HG03095 (cell line): ENCODE measurements around the gene SART1.

Experiments used
- ATAC-seq: cut with Tn5 transposase; IDR thresholded peaks from one replicate; pipeline ENCODE4 v1.9.1; 2021; ENCODE audit warnings: moderate library complexity; ENCODE audit not compliant: unreplicated experiment

The SART1 gene

DNA sequence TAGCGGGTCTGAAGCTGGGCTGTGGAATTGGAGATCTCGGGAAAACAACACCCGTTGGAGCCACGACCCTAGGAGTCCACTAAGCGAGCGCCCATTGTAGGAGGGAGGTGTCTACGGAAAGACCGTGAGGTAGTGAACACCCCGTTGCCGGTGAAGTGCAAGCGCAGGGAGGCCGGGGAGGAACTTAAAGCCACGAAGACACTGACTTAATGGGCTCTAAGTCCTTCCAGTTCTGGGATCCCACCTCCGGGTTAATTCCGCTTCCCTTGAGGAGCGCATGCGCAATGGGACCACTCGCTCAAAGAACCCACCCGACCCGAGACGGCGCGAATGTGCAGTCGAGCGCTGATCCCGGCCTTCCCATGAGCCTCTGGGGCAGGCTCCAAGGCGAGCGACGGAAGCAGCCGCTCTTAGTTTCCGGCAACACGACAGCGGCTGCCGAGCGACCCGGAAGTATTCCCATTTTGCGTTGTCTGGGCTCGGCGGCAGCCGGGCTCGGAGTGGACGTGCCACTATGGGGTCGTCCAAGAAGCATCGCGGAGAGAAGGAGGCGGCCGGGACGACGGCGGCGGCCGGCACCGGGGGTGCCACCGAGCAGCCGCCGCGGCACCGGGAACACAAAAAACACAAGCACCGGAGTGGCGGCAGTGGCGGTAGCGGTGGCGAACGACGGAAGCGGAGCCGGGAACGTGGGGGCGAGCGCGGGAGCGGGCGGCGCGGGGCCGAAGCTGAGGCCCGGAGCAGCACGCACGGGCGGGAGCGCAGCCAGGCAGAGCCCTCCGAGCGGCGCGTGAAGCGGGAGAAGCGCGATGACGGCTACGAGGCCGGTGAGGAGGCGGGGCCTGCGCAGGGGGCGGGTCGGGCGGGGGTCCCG, at the start of gene SART1:
Gene SART1 (plus strand): TSS at position 468 of the 874 bp plus-strand sequence. CDS start 47 bp downstream, at position 515.
- ATAC-seq = peak; percentile 65

DNA sequence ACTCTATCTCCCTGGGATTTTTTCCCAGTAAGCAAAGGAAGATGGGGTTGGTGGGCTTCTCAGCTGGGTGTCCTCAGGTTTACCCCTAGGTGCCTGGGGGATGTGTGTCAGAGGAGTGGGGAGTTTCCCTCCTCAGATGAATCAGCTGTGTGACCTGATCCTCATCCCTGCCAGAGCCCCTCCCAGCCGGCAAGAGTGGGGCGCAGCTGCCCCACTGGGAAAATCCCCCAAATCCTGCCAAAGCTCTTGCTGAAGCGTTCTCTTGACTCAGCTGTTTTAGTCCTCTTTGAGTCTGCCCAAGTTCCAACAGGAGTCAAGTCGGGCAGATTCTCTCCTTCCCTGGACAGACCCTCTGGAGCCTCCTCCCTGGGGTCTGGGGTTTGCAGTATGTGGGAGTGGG, 48.7 kb upstream of the SART1 start:
- ATAC-seq = no peak

- no peak for ATAC-seq
Measured at GRCh38 chr11:65915101-65915820, 46.3 kb upstream of the SART1 start.

GRCh38 chr11:65915821-65916251, 45.7 kb upstream of the SART1 start:
- ATAC-seq = no peak

- ATAC-seq = no peak
Measured at GRCh38 chr11:65916391-65916790, 45.1 kb upstream of the SART1 start.

- no peak for ATAC-seq
Measured at GRCh38 chr11:65917077-65917433, 44.5 kb upstream of the SART1 start.

GRCh38 chr11:65917434-65918210, 43.9 kb upstream of the SART1 start:
- ATAC-seq = no peak

GRCh38 chr11:65918211-65919140, 43.1 kb upstream of the SART1 start, which contains the start of gene C11orf68:
TSS of gene C11orf68 (minus strand) at chr11:65919062. CDS start at chr11:65919031, 31 bp downstream.
- peak; percentile 38 for ATAC-seq

DNA sequence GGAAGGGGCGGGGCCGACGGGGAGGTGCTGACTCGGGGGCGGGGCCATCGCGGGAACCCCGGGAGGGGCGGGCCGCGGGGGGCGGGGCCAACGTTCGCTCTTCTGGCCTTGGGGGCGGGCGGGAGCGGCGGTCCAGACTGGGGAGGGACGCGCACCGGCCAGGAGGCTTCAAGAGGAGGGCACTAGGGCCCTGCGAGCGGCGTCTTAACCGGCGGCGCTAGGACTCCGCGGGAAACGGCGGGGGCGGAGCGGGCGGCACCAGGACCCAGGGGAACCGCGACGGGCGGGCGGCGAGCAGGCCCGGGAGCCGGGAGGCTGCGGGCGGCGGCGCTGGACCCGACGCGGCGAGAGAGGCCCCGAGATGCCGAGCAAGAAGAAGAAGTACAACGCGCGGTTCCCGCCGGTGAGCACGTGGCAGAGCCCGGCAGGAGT, 42.4 kb upstream of the SART1 start, which contains the start of gene DRAP1:
Gene DRAP1 (plus strand): TSS at position 286 of the 432 bp plus-strand sequence. CDS start 76 bp downstream, at position 362.
- ATAC-seq = peak; percentile 77

DNA sequence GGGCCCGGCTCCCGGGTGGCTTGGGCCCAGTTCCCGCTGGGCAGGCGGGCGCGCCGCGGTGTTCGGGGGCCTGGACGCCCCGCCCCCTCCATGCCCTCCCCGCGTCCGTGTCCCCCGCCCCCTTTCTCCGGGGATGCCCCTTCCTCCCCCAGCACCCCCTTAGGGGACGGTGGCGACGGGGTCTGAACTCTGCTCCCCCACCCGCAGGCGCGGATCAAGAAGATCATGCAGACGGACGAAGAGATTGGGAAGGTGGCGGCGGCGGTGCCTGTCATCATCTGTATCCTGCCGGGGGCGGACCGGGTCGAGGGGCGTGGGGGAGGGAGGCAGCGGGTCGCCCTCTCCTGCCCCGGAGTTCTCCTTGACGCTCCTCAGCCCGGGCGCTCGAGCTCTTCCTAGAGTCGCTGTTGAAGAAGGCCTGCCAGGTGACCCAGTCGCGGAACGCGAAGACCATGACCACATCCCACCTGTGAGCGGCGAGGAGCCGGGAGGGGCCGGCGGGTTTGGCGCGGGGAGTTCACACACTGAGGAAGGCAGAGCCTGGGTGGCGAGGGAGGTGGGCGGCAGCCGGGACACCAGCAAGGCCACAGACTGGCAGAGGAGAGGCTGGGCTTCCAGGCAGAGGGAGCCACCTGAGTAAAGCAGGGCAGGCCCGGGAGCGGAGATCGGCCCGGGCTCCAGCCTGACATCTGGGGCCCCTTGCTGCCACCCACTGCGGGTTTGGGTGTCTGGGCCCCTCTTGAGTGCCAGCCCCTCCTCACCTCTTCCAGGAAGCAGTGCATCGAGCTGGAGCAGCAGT, 41.8 kb upstream of the SART1 start:
- ATAC-seq = peak; percentile 35

DNA sequence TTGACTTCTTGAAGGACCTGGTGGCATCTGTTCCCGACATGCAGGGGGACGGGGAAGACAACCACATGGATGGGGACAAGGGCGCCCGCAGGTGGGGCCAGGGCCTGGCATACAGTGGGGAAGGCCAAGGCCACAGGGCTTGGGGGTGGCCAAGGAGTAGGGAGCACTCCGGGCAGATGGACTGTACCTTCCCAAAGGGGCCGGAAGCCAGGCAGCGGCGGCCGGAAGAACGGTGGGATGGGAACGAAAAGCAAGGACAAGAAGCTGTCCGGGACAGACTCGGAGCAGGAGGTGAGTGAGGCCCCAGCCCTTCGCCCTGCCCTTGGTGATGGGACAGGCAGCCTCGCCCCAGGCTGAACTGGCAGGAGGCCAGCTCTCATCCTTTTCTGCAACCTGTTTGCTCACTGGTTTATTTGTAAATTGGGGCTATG, 41.1 kb upstream of the SART1 start:
- ATAC-seq = no peak

DNA sequence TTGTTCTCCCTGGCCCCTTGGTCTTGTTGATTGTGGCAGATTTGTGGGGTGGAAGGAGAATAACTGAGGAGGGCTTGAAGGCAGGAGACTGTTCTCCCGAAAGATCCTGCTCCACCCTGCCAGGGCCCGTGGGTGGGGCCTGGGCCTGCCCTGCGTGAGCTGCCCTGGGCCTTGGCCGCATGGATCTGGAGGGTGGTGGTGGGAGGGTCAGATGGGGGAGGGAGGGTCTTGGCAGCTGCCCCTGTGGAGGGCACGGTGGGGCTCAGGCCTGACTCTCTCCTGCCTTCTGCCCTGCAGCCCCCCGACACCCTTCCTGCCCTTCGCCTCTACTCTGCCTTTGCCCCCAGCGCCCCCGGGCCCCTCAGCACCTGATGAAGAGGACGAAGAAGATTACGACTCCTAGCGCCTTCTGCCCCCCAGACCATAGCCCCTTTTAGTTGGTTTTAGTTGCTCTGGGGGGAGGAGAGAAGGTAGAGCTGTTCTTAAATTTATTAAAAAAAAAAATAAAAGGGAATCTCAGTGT, 40.4 kb upstream of the SART1 start:
- no peak for ATAC-seq

DNA sequence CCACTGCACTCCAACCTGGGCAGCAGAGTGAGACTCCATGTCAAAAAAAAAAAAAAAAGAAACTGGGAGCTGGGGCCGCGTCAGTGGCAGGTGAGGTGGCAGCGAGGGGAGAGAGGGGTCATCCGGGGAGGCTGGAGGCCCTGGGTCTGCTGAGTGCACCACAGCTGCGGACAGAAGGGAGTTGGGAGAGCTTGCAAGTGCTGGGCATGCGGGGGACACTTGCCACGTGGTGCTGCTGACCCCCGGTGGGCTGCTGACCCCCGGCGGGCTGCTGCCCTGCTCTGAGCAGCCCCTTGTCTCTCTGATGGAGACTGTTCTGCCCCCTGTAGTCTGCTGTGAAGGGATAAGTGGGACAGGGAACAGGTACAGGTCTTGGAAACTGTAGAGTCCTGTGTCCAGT, 39.7 kb upstream of the SART1 start:
- ATAC-seq = no peak

GRCh38 chr11:65922565-65922964, 39.0 kb upstream of the SART1 start:
- ATAC-seq = no peak

DNA sequence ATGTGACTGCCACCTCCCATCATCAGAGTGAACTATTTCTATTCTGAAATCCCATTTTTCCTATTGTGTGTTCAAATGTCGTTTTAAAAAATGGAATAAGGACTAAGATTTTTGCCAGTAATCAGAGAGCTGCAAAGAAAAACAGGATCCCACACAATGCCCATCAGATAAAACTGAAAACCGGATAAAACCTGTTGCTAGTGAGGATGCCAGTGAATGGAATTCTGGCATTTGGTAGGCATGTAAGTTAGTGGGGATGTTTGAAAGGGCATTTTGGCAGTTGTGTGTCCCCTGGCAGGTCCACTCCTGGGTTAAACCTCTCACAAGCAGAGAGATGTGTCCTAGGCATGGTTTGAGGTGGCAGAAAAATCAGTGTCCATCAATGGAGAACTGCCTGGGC, 36.1 kb upstream of the SART1 start:
- no peak for ATAC-seq

GRCh38 chr11:65927904-65928397, 33.6 kb upstream of the SART1 start:
- peak; percentile 67 for ATAC-seq

DNA sequence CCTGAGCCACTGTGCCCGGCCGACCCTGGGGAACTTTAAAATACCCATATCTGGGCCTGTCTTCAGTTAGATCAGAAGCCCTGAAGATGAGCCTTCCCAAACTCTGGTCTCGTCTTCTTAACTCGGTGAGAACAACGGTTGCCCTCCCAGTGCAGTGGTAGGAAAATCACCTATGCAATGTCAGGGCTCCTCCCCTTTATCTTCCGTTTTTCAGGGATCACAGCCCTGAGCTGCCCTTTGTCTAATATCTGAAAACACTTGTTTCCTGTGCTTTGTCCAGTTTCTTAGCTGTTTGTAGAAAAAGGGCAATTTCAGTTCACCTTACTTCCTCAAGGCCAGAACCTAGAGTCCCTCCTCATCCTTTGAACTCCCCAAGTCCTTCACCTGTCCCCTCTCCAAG, 32.9 kb upstream of the SART1 start:
- ATAC-seq = no peak

DNA sequence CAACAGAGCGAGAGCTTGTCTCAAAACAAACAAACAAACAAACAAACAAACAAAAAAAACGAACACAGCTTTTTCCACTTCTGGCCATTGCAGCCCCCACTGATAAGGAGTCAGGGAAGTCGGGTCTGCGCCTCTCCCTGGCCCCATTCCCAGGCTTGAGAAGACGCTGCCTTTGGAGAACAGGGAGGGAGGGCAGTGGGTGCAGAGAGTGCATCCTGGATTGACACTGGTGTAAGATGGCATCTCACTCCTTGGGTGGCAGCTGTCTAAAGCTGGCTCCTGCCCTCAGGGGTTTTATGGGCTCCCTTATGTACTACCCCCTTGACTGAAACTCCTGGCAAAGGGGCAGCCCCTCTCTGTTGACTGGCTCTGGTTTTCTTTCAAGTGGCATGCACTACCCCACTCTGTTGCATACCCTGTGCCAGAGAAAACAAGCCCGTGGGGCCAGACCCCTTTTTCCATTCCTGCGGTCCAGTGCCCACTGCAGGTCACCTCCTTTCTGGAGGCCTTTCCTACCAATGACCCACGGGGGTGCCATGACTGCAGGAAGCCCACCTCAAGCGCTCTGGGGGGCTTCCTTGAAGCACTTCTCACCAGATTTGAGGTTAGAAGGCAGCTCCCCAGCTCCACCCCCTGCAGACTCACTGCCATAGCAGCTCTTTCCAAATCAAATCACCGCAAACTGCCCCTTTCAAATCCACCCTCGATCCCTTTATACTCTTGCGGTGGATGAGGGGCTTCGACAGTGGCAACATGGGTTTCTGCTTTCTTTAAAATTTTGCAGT, 29.6 kb upstream of the SART1 start:
- no peak for ATAC-seq
